ENCODE results near the gene PLCB2. TPM values are rescaled to one million over a fixed set of nuclear protein-coding genes. Genes with fewer than 3 reads are reported as not detected.

PLCB2 gene
- total and polyA plus RNA-seq, 2 experiments from 2014 or later = 9.5 to 13.8 TPM

GRCh38 chr15:40343512-40343911, 35.8 kb upstream of the PLCB2 start:
- Histone ChIP-seq H3F3A (replicated peaks; ENCODE audit: low read depth) (no peaks in the 10 kb centered on the region), H3K79me2 (replicated peaks; ENCODE audit: insufficient read depth) (no peaks in the 10 kb centered on the region), H3K36me3 (ENCODE audit: insufficient read depth) (no peaks in the 10 kb centered on the region), H3K4me3 (no peak overlapping the region), H4K20me1 (replicated peaks; ENCODE audit: insufficient read depth) (no peaks in the 10 kb centered on the region), H3K27ac (ENCODE audit: low read depth) (no peak overlapping the region), H3K4me1 (ENCODE audit: insufficient read depth) (no peaks in the 10 kb centered on the region; the same call in 1 of the 2 replicates), H3K4me2 (no peak overlapping the region), H3K9me2 (ENCODE audit: insufficient read depth) (no peaks in the 10 kb centered on the region), H3K27me3 (ENCODE audit: insufficient read depth) (no peaks in the 10 kb centered on the region), H2AFZ (peak overlapping the region; percentile 52)
- ATAC-seq = no peak
- Mint-ChIP-seq H3K36me3 (ENCODE audit: low read depth) (no peaks in the 10 kb centered on the region; the same call in 2 of the 3 replicates), H3K27me3 (ENCODE audit: insufficient read depth, low read depth, poor library complexity) (peaks cover 11% of the 10 kb centered on the region), H3K4me1 (peaks cover 30% of the 10 kb centered on the region), H3K4me3 (no peak overlapping the region), H3K27ac (no peak overlapping the region; the same call in 1 of the 2 replicates), H3K9me3 (no peaks in the 10 kb centered on the region)
- DNase-seq (ENCODE audit: low spot score) = no peak
- TF ChIP-seq EZH2 (IDR thresholded peaks at IDR 0.05; ENCODE audit: low read depth, unreplicated experiment) = no peak
- no peak for TF ChIP-seq ETS1 (IDR thresholded peaks at IDR 0.05)
- TF ChIP-seq JUNB (IDR thresholded peaks at IDR 0.05; ENCODE audit: unreplicated experiment) = no peak
- TF ChIP-seq REST (IDR thresholded peaks at IDR 0.05; ENCODE audit: unreplicated experiment) = no peak
- TF ChIP-seq ZNF331 (CRISPR knock-in tag; IDR thresholded peaks at IDR 0.05; ENCODE audit: low read depth) = no peak
- TF ChIP-seq NANOG (IDR thresholded peaks at IDR 0.05; ENCODE audit: borderline replicate concordance) = no peak
- TF ChIP-seq STAT1 (IDR thresholded peaks at IDR 0.05; ENCODE audit: unreplicated experiment) = no peak
- no peak for TF ChIP-seq CTCF (conservative IDR thresholded peaks at IDR 0.05; ENCODE audit: low read depth in 2 of 2)
- no peak for TF ChIP-seq ZNF462 (CRISPR knock-in tag; IDR thresholded peaks at IDR 0.05)
- TF ChIP-seq POLR2AphosphoS5 (IDR thresholded peaks at IDR 0.05; ENCODE audit: low read depth) = no peak
- TF ChIP-seq ZNF114 (CRISPR knock-in tag; IDR thresholded peaks at IDR 0.05) = no peak
- no peak for TF ChIP-seq CREB1 (CRISPR knock-in tag; IDR thresholded peaks at IDR 0.05; ENCODE audit: low read depth)
- no peak for TF ChIP-seq EZH2phosphoT487 (IDR thresholded peaks at IDR 0.05; ENCODE audit: unreplicated experiment)

All from GM23338 (cell line).